Measurements from ENCODE around the gene RNF8. TPM values are rescaled to one million over a fixed set of nuclear protein-coding genes. Genes with fewer than 3 reads are reported as not detected.
"Not testable (repeated sequence)": the region's sequence is repeated elsewhere in the genome, so short reads cannot be mapped to it uniquely, and the experiment has no call there.

RNF8 gene
- total RNA-seq, 1 donor = 16.6 TPM

DNA sequence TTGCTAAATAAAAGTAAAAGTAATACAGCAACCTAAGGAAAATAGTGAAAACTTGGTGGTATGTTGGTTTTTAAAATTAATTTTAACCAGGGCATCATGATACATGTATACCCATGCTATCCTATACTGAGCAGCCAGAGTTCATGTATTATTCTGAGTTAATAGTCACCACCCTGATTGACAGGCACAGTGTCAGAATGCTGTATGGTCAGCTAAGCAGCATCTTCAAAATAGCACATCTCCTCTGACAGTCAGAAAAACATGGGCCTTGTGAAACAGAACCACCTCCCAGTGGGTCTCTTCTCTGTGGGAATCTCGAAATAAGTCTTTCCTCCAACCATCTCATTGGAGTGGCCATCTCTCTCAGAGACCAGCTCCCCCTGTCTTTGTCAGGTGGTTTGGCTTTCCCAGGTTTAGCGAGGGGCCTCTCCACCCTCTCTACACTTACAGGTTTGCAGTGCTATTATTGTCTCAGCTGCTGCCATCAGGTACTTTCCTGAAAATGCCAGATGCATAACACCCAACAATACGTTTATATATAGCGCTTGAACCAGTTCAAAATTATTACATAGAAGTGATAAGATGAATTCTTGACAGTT, 47.1 kb upstream of the RNF8 start:
- H3K4me1 ChIP-seq (ENCODE audit: insufficient read depth, low read length) = peaks cover 7% of the 10 kb centered on the region
- no peaks in the 10 kb centered on the region for H3K79me2 ChIP-seq (ENCODE audit: insufficient read depth, low read length)
- no peak for DNase-seq (ENCODE audit: insufficient read length, low spot score, missing footprints)
- peaks cover 25% of the 10 kb centered on the region for H3K36me3 ChIP-seq (ENCODE audit: insufficient read depth, low read length)
- H3K9me3 ChIP-seq (ENCODE audit: low read depth, low read length) = no peaks in the 10 kb centered on the region
- no peak overlapping the region for H3K4me3 ChIP-seq (ENCODE audit: insufficient read depth, low read length)
- no peak overlapping the region for H2AFZ ChIP-seq (ENCODE audit: low read length)
- TF ChIP-seq, protein P1, sequence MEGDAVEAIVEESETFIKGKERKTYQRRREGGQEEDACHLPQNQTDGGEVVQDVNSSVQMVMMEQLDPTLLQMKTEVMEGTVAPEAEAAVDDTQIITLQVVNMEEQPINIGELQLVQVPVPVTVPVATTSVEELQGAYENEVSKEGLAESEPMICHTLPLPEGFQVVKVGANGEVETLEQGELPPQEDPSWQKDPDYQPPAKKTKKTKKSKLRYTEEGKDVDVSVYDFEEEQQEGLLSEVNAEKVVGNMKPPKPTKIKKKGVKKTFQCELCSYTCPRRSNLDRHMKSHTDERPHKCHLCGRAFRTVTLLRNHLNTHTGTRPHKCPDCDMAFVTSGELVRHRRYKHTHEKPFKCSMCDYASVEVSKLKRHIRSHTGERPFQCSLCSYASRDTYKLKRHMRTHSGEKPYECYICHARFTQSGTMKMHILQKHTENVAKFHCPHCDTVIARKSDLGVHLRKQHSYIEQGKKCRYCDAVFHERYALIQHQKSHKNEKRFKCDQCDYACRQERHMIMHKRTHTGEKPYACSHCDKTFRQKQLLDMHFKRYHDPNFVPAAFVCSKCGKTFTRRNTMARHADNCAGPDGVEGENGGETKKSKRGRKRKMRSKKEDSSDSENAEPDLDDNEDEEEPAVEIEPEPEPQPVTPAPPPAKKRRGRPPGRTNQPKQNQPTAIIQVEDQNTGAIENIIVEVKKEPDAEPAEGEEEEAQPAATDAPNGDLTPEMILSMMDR (IDR thresholded peaks at IDR 0.05; ENCODE audit: extremely low read depth, low read depth, low read length) = no peak
- no peak overlapping the region for H3K27ac ChIP-seq (ENCODE audit: low read depth, low read length)
- H3K4me2 ChIP-seq (ENCODE audit: insufficient read depth, low read length) = no peak overlapping the region
- H3K27me3 ChIP-seq (ENCODE audit: insufficient read depth, low read length) = no peaks in the 10 kb centered on the region
- H4K20me1 ChIP-seq (ENCODE audit: insufficient read depth, low read length) = no peaks in the 10 kb centered on the region

DNA sequence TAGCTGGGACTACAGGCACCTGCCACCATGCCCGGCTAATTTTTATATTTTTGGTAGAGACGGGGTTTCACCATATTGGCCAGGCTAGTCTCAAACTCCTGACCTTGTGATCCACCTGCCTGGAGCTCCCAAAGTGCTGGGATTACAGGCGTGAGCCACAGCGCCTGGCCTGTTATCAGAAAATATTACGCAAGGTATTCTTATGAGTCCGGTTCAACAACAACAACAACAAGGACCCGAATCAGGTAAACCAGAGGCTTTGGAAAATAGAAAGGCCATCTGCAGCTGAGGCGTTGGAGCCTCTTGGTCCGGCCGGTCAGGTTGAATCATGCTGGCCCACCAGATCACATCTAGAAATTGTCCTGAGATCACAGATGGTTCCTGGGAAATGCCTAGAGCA, 46.3 kb upstream of the RNF8 start:
- not testable (repeated sequence) for DNase-seq (ENCODE audit: insufficient read length, low spot score, missing footprints); H3K79me2 ChIP-seq (ENCODE audit: insufficient read depth, low read length); H3K27me3 ChIP-seq (ENCODE audit: insufficient read depth, low read length); H2AFZ ChIP-seq (ENCODE audit: low read length); H4K20me1 ChIP-seq (ENCODE audit: insufficient read depth, low read length); H3K27ac ChIP-seq (ENCODE audit: low read depth, low read length); H3K9me3 ChIP-seq (ENCODE audit: low read depth, low read length); H3K4me3 ChIP-seq (ENCODE audit: insufficient read depth, low read length); H3K4me2 ChIP-seq (ENCODE audit: insufficient read depth, low read length)
- Histone ChIP-seq H3K36me3 (ENCODE audit: insufficient read depth, low read length) (peaks cover 23% of the 10 kb centered on the region), H3K4me1 (ENCODE audit: insufficient read depth, low read length) (peaks cover 15% of the 10 kb centered on the region)

DNA sequence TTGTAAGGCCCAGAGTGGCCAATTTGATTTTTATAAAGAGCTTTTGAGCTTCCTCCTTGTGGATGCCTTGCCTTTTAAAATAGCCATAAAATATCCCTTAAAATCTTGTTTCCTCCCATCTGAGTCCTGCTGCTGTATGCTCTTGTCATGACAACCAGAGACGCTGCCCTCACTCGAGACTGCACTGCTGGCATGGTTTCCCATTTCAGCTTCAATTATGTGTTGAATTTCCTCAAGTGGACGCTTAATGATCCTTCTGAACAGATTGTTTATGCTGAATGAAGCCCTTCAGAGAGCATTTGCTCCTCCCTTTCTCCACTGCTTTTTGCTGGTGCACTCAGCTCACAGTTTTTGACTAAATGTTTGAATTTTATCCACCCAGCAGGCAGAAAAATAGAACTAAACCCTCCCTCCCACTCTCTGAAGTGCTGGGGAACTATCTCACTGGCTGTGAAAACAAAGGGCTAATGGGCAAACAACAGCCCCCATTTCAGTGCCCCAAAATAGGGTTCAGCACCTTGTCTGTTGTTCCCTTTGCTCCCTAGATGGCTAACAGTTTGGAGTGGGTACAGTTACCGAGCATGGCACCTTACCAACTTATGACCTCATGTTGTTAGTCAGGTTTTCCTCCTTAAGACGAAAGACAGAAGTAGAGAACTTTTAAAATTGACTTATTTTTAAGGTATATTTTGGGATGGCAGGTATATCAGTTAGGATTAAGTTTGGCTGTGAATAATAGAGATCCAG, 45.5 kb upstream of the RNF8 start:
- H3K79me2 ChIP-seq (ENCODE audit: insufficient read depth, low read length) = no peaks in the 10 kb centered on the region
- H3K9me3 ChIP-seq (ENCODE audit: low read depth, low read length) = no peaks in the 10 kb centered on the region
- no peak overlapping the region for H2AFZ ChIP-seq (ENCODE audit: low read length)
- H3K27ac ChIP-seq (ENCODE audit: low read depth, low read length) = peak overlapping the region; percentile 25
- H3K4me3 ChIP-seq (ENCODE audit: insufficient read depth, low read length) = no peak overlapping the region
- no peaks in the 10 kb centered on the region for H4K20me1 ChIP-seq (ENCODE audit: insufficient read depth, low read length)
- TF ChIP-seq, protein P1 (IDR thresholded peaks at IDR 0.05; ENCODE audit: extremely low read depth, low read depth, low read length) = no peak
- H3K36me3 ChIP-seq (ENCODE audit: insufficient read depth, low read length) = peaks cover 24% of the 10 kb centered on the region
- H3K27me3 ChIP-seq (ENCODE audit: insufficient read depth, low read length) = no peaks in the 10 kb centered on the region
- H3K4me1 ChIP-seq (ENCODE audit: insufficient read depth, low read length) = peaks cover 15% of the 10 kb centered on the region
- H3K4me2 ChIP-seq (ENCODE audit: insufficient read depth, low read length) = no peak overlapping the region
- peak; percentile 23 for DNase-seq (ENCODE audit: insufficient read length, low spot score, missing footprints)

DNA sequence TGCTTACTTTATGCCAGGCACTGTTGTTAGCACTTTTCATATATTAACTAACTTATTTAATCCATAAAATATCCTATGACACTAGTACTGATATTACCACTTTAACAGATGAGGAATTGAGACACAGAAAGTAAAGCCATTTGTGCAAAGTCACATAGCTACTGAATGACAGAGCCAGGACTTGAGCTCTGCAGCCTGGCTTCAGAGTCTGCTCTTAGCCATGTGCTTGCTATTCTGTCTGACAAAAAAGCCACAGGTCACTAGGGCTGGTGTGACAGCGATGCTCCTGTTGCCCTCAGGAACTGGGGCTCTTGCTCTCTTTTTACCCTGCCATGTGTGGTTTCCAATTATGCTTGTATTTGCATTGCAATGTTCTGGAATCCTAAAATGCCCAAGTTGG, 44.7 kb upstream of the RNF8 start:
- peaks cover 2% of the 10 kb centered on the region for H4K20me1 ChIP-seq (ENCODE audit: insufficient read depth, low read length)
- H3K4me2 ChIP-seq (ENCODE audit: insufficient read depth, low read length) = no peak overlapping the region
- TF ChIP-seq, protein P1 (IDR thresholded peaks at IDR 0.05; ENCODE audit: extremely low read depth, low read depth, low read length) = no peak
- H3K9me3 ChIP-seq (ENCODE audit: low read depth, low read length) = no peaks in the 10 kb centered on the region
- no peaks in the 10 kb centered on the region for H3K27me3 ChIP-seq (ENCODE audit: insufficient read depth, low read length)
- H2AFZ ChIP-seq (ENCODE audit: low read length) = no peak overlapping the region
- no peak overlapping the region for H3K4me3 ChIP-seq (ENCODE audit: insufficient read depth, low read length)
- peaks cover 15% of the 10 kb centered on the region for H3K4me1 ChIP-seq (ENCODE audit: insufficient read depth, low read length)
- no peak for DNase-seq (ENCODE audit: insufficient read length, low spot score, missing footprints)
- peaks cover 26% of the 10 kb centered on the region for H3K36me3 ChIP-seq (ENCODE audit: insufficient read depth, low read length)
- H3K79me2 ChIP-seq (ENCODE audit: insufficient read depth, low read length) = no peaks in the 10 kb centered on the region
- H3K27ac ChIP-seq (ENCODE audit: low read depth, low read length) = no peak overlapping the region

Data from osteoblast (primary cell).